Measurements from ENCODE around the gene OR11H1.
"Not testable (repeated sequence)": the region's sequence is repeated elsewhere in the genome, so short reads cannot be mapped to it uniquely, and the experiment has no call there.

OR11H1 gene

GRCh38 chr22:15527892-15528291, at the start of gene OR11H1:
TSS of gene OR11H1 (plus strand) at chr22:15528192. CDS start at chr22:15528192, 0 bp downstream.
- DNase-seq = not testable (repeated sequence)

GRCh38 chr22:15509967-15510366, 18.0 kb upstream of the OR11H1 start:
- DNase-seq = not testable (repeated sequence)

GRCh38 chr22:15515896-15516295, 12.1 kb upstream of the OR11H1 start:
- not testable (repeated sequence) for DNase-seq

GRCh38 chr22:15553767-15554166, 25.8 kb downstream of the OR11H1 start:
- not testable (repeated sequence) for DNase-seq

- DNase-seq = not testable (repeated sequence)
Observed at GRCh38 chr22:15563461-15563860, 35.5 kb downstream of the OR11H1 start.

GRCh38 chr22:15565063-15565462, 37.1 kb downstream of the OR11H1 start:
- DNase-seq = not testable (repeated sequence)

Data from stimulated activated CD4-positive, alpha-beta T cell treated with anti-CD3 and anti-CD28 coated beads, Interleukin-4, amount 100 ng/mL, for 1 hour (primary cell).